ENCODE measurements around the gene PIR. TPM values are rescaled to one million over a fixed set of nuclear protein-coding genes. Genes with fewer than 3 reads are reported as not detected.

Gene PIR
- total RNA-seq, 4 donors from 2014 or later: 32.9 to 70.2 (median 48.8) TPM

DNA sequence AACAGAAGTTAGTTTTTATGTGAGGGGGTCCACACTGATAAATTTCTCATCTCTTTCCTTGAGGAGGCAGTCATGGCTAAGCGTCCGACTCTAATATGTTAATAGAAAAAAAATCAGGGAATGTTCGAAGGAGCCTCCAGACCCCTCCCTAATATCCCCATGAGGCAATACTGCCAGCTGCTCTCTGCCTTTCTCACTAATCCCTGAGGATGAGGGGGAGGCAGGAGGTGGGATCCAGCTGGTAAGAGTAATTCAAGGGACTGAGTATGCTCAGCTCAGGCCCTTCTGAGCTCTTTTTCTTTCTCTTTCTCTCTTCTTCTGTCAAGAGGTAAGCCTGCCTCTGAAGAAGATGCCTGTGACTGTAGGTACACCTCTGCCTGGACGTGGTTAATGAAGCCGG lies 51.7 kb downstream of the PIR start:
- Histone ChIP-seq H3K4me3 (replicated peaks in 1 of 3) (no peak overlapping the region), H3K4me1 (no peaks in the 10 kb centered on the region), H3K27me3 (no peaks in the 10 kb centered on the region), H3K27ac (no peak overlapping the region), H3K9me3 (no peaks in the 10 kb centered on the region), H3K36me3 (no peaks in the 10 kb centered on the region)
- intact Hi-C loops (cut with DNase I): no loop called here
- TF ChIP-seq POLR2A (IDR thresholded peaks at IDR 0.05): no peak
- TF ChIP-seq, protein P1, sequence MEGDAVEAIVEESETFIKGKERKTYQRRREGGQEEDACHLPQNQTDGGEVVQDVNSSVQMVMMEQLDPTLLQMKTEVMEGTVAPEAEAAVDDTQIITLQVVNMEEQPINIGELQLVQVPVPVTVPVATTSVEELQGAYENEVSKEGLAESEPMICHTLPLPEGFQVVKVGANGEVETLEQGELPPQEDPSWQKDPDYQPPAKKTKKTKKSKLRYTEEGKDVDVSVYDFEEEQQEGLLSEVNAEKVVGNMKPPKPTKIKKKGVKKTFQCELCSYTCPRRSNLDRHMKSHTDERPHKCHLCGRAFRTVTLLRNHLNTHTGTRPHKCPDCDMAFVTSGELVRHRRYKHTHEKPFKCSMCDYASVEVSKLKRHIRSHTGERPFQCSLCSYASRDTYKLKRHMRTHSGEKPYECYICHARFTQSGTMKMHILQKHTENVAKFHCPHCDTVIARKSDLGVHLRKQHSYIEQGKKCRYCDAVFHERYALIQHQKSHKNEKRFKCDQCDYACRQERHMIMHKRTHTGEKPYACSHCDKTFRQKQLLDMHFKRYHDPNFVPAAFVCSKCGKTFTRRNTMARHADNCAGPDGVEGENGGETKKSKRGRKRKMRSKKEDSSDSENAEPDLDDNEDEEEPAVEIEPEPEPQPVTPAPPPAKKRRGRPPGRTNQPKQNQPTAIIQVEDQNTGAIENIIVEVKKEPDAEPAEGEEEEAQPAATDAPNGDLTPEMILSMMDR (IDR thresholded peaks at IDR 0.05): no peak
- WGBS, 2 donors: 87 to 92% methylated on average over 5 of the region's 5 CpGs
- DNase-seq: no peak

DNA sequence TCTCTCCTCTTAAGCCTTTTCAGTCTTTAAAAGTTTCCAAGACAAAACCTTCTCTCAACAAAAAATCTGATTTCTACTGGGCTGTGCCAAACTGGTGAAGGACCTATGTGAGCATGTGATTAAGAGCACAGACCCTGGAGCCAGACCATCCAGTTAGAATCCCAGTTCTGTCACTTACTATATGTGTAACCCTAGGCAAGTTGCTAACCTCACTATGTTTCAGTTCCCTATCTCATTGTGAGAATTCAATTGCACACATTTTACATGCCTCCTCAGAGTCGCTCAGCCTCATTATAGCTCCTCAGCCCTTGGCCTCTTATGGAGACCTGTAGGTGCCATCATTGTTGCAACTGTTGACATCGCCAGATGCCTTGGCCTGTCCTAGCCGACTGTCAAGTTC lies 54.8 kb downstream of the PIR start:
- H3K36me3 ChIP-seq: no peaks in the 10 kb centered on the region
- no peaks in the 10 kb centered on the region for H3K27me3 ChIP-seq
- DNase-seq: no peak
- no peaks in the 10 kb centered on the region for H3K9me3 ChIP-seq
- no peaks in the 10 kb centered on the region for H3K4me1 ChIP-seq
- H3K4me3 ChIP-seq (replicated peaks in 1 of 3): no peak overlapping the region
- TF ChIP-seq POLR2A (IDR thresholded peaks at IDR 0.05): no peak
- TF ChIP-seq, protein P1 (IDR thresholded peaks at IDR 0.05): no peak
- H3K27ac ChIP-seq: no peak overlapping the region
- 95 to 100% methylated on average over 1 to 3 of the region's 3 CpGs for WGBS, 2 donors
- intact Hi-C loops (cut with DNase I): no loop called here

DNA sequence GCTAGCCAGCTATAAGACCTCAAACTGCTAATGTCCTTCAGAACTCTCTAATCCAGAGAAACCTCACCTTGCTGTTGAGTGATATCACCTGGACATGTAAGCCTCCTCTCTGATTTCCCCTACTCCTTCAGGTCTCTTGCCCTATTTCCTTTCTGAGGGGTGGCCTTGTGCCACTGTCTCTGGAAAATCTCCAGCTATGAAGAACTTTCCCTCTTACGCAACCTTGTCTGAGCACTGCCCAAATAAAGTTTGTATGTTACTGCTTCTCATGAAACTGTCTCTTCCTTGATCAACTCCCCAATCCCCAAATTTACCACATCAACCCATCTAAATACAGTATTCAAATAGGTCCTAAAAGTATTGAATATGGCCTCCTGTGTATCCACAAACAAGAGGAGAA lies 55.4 kb downstream of the PIR start:
- Histone ChIP-seq H3K27me3 (no peaks in the 10 kb centered on the region), H3K4me3 (replicated peaks in 1 of 3) (no peak overlapping the region), H3K27ac (no peak overlapping the region), H3K9me3 (no peaks in the 10 kb centered on the region), H3K4me1 (no peaks in the 10 kb centered on the region), H3K36me3 (no peaks in the 10 kb centered on the region)
- intact Hi-C loops (cut with DNase I): no loop called here
- 88 to 95% methylated on average over 1 of the region's 1 CpG for WGBS, 2 donors
- DNase-seq: no peak
- TF ChIP-seq, protein P1 (IDR thresholded peaks at IDR 0.05): no peak
- no peak for TF ChIP-seq POLR2A (IDR thresholded peaks at IDR 0.05)

DNA sequence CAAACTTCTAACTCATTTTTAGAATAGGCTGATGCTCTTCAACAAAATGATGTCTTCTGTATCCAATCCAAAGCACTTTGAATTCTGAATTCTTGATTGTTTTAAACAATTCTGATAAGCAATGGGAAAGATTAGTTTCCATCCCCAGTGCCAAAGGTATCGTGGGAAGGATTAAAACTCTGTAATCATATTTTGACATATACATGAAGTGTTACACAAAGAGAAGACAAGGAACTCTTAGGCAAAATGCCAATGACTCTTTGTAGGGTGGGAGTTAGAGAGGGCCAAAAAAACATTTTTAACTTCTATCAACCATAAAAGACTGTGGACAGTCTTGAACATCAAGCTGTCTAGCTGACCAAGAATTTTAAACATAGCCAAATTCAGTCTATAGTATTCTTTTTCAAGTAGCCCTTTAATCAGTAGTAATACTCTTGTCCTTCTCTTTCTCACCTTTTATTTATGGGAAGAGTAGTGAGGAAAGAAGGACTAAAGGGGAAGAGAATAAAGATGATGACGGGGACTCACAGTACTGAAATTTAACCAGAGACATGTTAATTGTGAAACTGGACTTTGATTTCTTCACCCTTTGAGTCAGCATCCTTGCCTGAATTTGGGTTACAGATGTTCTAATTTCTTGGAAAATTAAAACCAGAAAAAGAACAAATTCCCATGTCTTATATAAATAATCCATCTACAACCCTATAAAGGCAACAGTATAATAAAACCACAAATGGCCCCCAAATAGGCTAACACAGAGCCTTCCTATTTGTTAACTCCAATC lies 57.1 kb downstream of the PIR start:
- TF ChIP-seq, protein P1 (IDR thresholded peaks at IDR 0.05): no peak
- TF ChIP-seq POLR2A (IDR thresholded peaks at IDR 0.05): no peak
- 80 to 87% methylated on average over 2 of the region's 2 CpGs for WGBS, 2 donors
- intact Hi-C loops (cut with DNase I): no loop called here
- no peaks in the 10 kb centered on the region for H3K9me3 ChIP-seq
- no peak overlapping the region for H3K27ac ChIP-seq
- H3K4me3 ChIP-seq (replicated peaks in 1 of 3): no peak overlapping the region
- no peaks in the 10 kb centered on the region for H3K4me1 ChIP-seq
- no peaks in the 10 kb centered on the region for H3K27me3 ChIP-seq
- DNase-seq: no peak
- H3K36me3 ChIP-seq: no peaks in the 10 kb centered on the region

DNA sequence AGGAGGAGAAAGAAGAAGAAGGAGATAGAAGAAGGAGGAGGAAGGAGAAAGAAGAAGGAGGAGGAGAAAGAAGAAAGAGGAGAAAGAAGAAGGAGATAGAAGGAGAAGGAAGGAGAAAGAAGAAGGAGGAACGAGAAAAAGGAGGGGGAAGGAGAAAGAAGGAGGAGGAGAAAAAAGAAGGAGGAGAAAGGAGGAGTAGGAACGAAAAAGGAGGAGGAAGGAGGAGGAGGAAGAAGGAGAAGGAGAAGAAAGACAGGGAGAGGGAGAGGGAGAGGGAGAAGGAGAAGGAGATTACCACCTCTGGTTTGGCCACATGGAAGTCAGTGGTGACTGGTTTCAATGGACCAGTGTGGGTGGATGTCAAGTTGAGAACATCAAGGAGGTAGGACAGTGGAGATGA lies 58.9 kb downstream of the PIR start:
- WGBS, 2 donors: 80 to 91% methylated on average over 2 of the region's 2 CpGs
- no peak for DNase-seq
- Histone ChIP-seq H3K9me3 (no peaks in the 10 kb centered on the region), H3K4me3 (replicated peaks in 1 of 3) (no peak overlapping the region), H3K27me3 (no peaks in the 10 kb centered on the region), H3K4me1 (no peaks in the 10 kb centered on the region), H3K36me3 (no peaks in the 10 kb centered on the region), H3K27ac (no peak overlapping the region)
- intact Hi-C loops (cut with DNase I): no loop called here
- TF ChIP-seq, protein P1 (IDR thresholded peaks at IDR 0.05): no peak
- TF ChIP-seq POLR2A (IDR thresholded peaks at IDR 0.05): no peak
